OCI-LY1 (cell line): ENCODE results near the gene PICALM.

ENCODE experiments used
- EZH2 ChIP-seq: fragments of 200-600 bp; sonication (generic), shearing (Covaris generic); IDR thresholded peaks from 2 replicates; pipeline ENCODE4 v1.8.0; 2017; ENCODE audit warnings: borderline replicate concordance, mixed run types, mild to moderate bottlenecking, antibody characterized with exemption, low read length, moderate library complexity, mixed read lengths
- TF ChIP-seq, protein P1 (sequence below): fragments of 200-600 bp; sonication (generic), shearing (Covaris generic); IDR thresholded peaks from 2 replicates; pipeline ENCODE4 v1.5.1; 2017; ENCODE audit warnings: mild to moderate bottlenecking, antibody characterized with exemption, low read length, moderate library complexity, mixed read lengths

DNA sequence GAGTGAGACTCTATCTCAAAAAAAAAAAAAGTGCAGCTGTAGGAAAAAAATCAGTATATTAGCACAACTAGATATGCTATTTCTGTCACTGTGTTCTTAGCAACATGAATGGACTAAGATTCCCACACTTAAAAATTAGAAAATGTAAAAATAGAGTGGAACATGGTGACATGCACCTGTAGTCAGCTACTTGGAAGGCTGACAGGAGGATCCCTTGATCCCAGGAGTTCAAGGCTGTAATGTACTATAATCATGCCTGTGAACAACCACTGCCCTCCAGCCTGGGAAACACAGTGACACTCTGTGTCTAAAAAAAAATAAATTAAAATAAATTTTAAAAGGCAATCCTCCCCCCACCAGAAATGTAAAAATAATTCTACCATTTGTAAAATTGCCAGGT, 29.8 kb downstream of the PICALM start:
- no peak for TF ChIP-seq EZH2
- TF ChIP-seq, protein P1, sequence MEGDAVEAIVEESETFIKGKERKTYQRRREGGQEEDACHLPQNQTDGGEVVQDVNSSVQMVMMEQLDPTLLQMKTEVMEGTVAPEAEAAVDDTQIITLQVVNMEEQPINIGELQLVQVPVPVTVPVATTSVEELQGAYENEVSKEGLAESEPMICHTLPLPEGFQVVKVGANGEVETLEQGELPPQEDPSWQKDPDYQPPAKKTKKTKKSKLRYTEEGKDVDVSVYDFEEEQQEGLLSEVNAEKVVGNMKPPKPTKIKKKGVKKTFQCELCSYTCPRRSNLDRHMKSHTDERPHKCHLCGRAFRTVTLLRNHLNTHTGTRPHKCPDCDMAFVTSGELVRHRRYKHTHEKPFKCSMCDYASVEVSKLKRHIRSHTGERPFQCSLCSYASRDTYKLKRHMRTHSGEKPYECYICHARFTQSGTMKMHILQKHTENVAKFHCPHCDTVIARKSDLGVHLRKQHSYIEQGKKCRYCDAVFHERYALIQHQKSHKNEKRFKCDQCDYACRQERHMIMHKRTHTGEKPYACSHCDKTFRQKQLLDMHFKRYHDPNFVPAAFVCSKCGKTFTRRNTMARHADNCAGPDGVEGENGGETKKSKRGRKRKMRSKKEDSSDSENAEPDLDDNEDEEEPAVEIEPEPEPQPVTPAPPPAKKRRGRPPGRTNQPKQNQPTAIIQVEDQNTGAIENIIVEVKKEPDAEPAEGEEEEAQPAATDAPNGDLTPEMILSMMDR: no peak
